GM18499 (cell line): Measurements from ENCODE around the gene TBC1D22B.

Experiments used
- ATAC-seq: cut with Tn5 transposase; IDR thresholded peaks from one replicate; pipeline ENCODE4 v1.9.1; 2021; ENCODE audit warnings: moderate number of reproducible peaks; ENCODE audit not compliant: insufficient read depth, unreplicated experiment

TBC1D22B gene

GRCh38 chr6:37347177-37347576, 89.6 kb downstream of the TBC1D22B start:
- ATAC-seq: no peak

- ATAC-seq: no peak
Observed at GRCh38 chr6:37347670-37348111, 90.1 kb downstream of the TBC1D22B start.

- no peak for ATAC-seq
Observed at GRCh38 chr6:37351027-37351426, 93.5 kb downstream of the TBC1D22B start.

GRCh38 chr6:37352384-37352783, 94.8 kb downstream of the TBC1D22B start:
- no peak for ATAC-seq

- no peak for ATAC-seq
Observed at GRCh38 chr6:37353761-37354525, 96.4 kb downstream of the TBC1D22B start, which contains the start of gene RNF8. Gene RNF8 (plus strand): TSS chr6:37353983. CDS start chr6:37354165, 182 bp downstream.

GRCh38 chr6:37354526-37355384, 97.2 kb downstream of the TBC1D22B start:
- ATAC-seq: no peak

DNA sequence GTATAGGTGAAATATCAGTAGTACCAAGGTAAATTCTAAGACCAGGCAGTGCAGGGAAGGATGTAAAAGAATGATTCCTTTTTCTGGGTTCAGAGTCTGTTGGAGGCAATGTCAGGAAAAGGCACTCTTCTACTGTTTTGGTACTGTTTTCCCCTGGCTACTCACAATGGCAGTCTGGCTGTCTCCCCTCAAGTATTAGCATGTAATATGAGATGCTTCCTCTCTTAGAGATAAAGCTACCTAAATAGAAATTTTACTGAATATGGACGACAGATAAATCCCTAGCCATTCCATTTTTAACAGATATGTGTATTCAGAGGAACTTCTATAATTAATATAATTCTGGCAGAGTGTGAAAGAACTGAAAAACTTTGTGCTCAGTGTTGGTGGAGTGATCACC, 99.7 kb downstream of the TBC1D22B start:
- ATAC-seq: no peak

GRCh38 chr6:37357860-37358259, 100.3 kb downstream of the TBC1D22B start:
- no peak for ATAC-seq

GRCh38 chr6:37359039-37359438, 101.5 kb downstream of the TBC1D22B start:
- ATAC-seq: no peak

DNA sequence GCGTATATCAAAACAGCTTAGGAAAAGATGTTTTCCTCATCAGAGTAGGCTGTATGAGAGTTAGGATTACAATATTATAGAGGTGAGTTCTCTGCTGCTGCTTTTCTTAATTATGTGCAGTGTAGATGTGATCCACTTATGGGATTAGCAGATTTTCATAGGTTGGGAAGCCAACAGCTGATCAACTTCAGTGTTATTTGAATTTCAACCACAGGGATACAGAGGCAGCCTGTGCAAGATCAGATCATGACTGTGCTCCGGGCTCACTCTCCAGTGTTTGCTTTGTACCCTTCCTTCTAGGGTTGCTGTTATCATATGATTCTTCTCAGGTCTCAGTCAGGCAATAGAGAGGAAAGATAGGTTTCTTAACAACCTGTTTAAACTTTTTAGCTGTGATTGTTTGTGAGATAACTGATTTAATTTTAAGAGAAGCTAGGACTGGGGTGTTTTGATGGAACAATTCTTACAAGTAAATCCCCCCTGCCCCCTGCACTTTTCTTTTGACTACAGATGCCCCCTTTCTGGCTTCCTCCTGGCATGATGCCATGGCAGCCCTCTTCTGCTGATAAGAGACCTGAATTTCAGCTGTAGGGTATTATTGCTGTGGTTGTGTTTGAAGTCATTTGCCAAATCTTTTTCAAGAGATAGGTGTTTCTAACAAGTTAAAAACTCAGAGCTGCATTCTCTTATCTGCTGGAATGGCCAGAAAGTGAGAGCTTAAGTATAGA, 104.7 kb downstream of the TBC1D22B start:
- no peak for ATAC-seq

DNA sequence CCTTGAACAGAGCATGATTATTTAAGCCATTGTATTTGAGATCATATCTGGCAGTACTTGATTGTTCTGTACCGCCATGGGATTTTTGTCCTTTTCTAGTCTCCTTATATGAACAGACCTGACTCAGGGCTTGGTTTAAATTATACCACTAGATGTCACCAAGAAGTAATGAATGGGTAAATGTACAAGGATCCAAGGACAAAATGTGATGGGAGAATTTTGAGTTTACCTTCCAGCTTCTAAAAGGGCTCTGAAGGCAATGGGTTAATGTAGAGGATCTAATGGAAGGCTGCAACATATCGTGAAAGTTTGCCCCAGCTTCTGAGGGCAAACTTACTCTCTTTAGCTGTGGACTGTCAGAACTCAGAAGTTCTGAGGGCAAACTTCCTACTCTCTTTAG, 108.2 kb downstream of the TBC1D22B start:
- no peak for ATAC-seq

- no peak for ATAC-seq
Observed at GRCh38 chr6:37366910-37367309, 109.3 kb downstream of the TBC1D22B start.

- ATAC-seq: no peak
Observed at GRCh38 chr6:37368961-37369320, 111.4 kb downstream of the TBC1D22B start.

- ATAC-seq: no peak
Observed at GRCh38 chr6:37369321-37370201, 112.0 kb downstream of the TBC1D22B start.

- ATAC-seq: no peak
Observed at GRCh38 chr6:37371154-37372083, 113.8 kb downstream of the TBC1D22B start.

GRCh38 chr6:37372116-37372515, 114.5 kb downstream of the TBC1D22B start:
- ATAC-seq: no peak

- ATAC-seq: no peak
Observed at GRCh38 chr6:37373822-37374471, 116.4 kb downstream of the TBC1D22B start.

DNA sequence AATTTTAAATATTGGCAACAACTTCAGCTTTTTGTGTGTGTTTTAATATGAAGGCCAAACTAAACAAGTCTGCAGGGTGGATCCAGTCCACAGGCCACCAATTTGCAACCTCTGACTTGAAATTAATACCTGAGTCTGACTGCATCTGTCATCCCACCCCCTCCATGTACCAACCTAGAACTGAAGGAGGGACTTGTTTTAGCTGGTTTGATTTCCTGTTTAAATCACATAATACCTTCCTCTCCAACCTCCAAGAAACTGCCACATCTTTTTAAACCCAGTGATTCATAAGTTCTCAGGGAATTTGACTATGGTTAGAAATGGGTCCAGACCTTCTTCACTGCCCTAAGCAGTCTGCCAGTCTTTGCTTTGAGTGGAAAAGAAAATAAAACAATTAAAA, 117.8 kb downstream of the TBC1D22B start:
- no peak for ATAC-seq
